HG03135 (cell line): ENCODE data around the gene MS4A18.
"Not testable (repeated sequence)": the region's sequence is repeated elsewhere in the genome, so short reads cannot be mapped to it uniquely, and the experiment has no call there.

ENCODE experiments used
- ATAC-seq: cut with Tn5 transposase; IDR thresholded peaks from one replicate; pipeline ENCODE4 v1.9.1; 2021; ENCODE audit warnings: mild to moderate bottlenecking, moderate library complexity; ENCODE audit not compliant: unreplicated experiment

The MS4A18 gene

DNA sequence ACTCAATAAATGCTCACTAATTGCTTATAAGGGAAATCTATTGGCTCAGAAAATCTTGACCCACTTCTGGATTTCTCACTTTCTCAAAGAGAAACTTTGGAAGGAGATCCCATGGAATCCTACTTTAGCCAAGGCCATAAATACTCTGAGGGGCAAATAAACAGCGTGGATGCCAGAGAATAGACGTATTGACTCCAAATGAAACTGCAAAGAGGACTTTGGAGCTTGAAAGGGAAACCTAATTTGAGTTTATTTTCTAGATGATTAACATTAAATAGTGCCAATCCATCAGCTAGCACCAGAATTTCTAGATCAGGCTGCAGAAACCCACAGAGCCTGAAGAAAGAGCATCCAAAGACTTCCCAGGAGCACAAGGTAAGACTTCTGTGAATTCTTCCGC, at the start of gene MS4A18:
Gene MS4A18 (plus strand): TSS at position 301 of the 400 bp plus-strand sequence.
- ATAC-seq = no peak

DNA sequence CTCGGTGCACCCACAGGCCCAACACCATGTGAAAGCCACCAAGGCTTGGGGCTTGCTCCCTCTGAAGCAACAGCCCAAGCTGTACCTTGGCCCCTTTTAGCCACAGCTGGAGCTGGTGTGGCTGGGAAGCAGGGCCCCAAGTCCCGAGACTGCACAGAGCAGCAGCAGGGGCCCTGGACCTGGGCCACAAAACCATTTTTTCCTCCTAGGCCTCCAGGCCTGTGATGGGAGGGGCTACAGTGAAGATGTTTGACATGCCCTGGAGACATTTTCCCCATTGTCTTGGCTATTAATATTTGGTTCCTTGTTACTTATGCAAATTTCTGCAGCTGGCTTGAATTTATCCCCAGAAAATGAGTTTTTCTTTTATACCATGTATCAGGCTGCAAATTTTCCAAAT, 46.3 kb upstream of the MS4A18 start:
- ATAC-seq = not testable (repeated sequence)

DNA sequence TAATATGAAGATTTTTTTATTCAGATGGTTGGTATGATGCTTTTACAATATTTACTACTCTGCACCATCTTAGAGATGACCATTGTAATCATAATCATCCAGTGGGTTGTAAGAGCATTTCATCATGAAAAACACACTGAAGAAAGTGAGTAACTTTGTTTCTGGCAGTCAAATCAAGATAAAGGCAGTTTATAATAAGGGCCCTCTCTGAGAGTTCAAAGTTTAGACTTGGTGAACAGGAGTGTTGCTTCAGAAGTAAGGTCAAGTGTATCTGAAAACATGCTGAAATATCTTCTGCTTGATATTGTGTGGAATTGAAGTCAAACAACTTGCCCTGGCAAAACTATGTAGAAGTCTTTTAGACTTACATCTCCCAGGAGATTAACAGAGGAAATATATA, 44.6 kb upstream of the MS4A18 start:
- ATAC-seq = no peak

DNA sequence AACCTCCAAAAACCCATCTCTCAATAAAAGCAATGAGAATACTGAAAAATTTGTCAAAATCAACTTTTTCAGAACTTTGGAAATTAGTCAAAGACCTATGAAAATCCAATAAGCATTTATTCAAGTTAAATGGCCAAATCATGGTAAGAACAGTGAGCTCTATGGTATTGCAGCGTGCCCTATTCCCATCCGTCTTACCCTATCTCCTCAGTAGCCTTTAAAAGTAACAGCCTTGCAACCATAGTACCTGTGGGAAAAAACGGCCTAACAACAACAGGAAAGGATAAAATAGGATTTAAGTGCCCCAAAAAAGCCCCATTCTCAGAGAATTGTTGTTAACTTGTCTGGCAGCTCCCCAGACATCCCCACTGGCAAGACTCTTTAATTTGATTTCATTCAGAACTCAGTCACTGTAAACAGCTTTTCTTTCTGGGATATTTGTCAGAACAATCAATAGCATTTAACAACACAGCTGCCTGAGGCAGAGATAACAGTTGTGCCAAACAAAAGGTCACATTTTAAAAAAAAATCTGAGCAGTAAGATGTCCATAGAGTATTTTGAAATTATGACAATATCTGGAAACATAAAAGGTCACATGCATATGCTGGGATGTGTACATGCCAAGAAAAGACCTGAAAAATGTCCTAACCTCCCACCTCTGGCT, 43.9 kb upstream of the MS4A18 start:
- no peak for ATAC-seq

DNA sequence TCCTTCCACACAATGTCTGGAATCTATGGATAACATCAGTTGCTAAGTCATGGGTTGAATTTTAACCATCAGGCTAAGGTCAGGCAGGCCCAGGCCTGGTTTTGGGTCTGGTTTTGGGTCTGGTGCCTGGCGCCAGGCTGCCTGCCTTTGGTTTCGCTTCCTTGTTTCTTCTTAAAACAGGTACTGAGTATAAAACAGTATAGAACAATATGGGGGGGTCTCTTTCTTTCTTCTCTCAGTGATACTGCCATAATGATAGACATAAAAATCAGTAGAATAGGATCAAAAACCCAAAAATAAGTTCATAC, 40.0 kb upstream of the MS4A18 start:
- not testable (repeated sequence) for ATAC-seq

DNA sequence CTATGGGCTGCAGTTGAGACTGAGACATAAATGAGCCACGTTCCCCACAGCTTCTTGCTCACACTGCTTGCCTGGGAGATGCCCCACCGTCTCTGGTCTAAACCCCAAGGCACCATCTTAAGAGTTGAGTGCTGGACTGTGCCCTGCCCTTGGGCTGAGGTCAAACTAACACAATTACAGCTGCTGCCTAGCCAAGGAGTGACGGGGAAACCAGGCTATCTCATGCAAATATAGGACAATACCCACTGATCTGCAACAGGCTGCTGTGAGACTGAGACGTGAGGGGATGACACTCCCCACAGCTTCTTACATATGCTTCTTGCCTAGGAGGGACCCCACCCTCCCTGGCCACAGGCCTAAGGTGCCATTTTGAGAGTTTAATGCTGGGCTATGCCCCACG, 32.9 kb upstream of the MS4A18 start:
- ATAC-seq = no peak

DNA sequence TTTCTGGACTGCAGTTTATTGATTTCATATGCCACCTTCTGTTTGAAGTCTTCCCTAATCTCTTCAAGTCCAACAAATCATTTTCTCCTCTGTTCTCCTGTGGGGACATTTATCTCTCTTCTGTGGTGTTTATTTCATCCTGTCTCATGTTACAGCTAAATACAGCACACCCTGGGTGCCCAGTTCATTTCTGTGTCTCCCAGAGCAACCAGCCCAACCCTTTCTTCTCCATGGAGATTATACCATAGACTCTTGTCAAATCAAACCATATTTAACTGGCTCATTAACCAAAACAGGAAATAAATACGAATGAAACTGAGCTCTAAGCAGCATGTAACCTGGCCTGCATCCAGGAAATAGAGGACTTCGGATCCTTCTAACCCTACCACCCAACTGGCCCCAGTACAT, 25.2 kb upstream of the MS4A18 start, which contains the start of gene MS4A8:
Gene MS4A8 (plus strand): TSS at position 329 of the 408 bp plus-strand sequence. CDS start 1,249 bp downstream, outside the sequence.
- ATAC-seq = no peak

DNA sequence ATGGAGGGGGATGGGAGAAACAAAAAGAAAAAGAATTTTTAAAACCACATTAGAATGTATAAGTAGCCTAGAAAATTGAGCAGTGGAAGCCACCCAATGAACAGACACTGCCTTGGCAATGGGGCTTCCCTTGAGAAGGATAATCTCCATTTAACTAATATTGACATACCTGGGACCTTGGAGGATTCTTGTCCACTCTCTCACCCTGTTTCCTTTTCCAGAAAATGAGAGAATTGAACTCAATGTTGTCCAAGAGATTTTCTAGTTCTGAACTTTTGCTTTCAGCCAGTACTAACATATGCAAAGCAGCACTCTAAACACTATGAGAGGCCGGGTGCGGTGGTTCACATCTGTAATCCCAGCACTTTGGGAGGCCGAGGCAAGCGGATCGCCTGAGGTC, 24.6 kb upstream of the MS4A18 start:
- no peak for ATAC-seq

DNA sequence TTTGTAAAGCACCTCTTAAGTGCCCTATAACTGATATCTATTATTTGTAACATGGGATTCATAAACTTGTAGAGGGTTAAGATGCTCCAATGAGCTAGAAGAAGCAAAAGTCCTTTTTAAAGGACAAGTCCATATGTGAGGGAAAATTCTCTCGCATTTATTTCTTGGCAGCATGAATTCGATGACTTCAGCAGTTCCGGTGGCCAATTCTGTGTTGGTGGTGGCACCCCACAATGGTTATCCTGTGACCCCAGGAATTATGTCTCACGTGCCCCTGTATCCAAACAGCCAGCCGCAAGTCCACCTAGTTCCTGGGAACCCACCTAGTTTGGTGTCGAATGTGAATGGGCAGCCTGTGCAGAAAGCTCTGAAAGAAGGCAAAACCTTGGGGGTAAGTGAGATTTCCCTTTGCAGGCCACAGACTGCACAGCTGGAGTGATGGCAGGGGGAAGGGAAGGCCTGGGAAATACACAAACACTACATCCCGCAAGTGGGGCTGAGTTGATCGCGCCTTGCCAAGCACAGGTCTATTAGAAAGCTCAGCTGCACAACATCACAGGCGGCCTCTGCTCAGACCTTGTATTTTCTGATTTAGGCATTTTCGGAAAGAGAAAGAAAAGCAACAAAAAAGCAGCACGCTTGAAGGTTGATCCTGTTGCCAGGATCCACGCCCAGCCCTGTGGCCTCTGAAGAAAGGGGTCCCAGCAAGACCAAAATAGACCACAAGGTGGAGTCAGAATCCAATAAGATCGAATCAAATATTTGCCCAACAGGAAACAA, 23.6 kb upstream of the MS4A18 start:
- no peak for ATAC-seq

DNA sequence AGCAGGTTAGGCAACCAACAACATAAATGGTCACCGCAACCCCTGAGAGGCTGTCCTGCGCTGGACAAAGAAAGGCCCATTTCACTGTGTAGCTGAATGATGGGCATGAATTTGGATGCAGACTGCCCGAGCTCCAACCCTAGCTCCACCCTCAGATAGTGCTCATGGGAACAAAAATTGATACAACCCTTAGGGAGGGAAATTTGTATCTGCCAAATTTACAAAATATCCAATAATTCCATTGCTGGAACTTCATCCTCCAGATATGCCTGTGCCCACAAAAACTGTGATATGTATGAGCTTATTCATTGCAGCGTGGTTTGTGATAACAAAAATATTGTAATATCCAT, 23.1 kb upstream of the MS4A18 start:
- ATAC-seq = no peak

DNA sequence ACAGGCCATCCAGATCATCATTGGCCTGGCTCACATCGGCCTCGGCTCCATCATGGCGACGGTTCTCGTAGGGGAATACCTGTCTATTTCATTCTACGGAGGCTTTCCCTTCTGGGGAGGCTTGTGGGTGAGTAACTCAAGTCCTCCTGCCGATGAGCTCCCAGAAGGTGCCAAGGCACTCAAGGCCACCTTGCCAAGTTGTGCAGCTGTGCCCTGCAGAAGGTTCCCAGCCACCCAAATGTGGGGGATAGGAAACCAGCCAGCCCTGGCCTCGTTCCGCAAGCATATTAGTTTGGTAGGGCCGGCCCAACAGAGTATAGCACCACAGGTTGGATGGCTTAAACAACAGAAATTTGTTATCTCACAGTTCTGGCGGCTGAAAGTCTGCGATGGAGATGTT, 21.1 kb upstream of the MS4A18 start:
- ATAC-seq = no peak

DNA sequence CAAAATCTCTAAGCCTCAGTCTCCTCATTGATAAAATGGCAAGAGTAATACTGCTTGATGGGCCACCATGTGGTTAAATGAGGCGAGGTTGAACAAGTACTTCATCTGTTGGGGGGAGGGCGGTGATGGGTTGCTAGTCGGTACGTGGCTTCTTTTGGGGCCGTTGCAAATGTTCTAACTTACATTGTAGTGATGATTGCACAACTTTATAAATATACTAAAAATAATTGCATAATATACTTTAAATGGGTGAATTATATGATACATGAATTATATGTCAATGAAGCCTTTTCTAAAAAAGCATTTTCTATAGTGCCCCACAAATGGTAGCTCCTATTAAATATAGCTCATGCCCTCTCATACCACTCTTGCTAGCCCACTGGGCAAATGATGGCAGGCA, 18.6 kb upstream of the MS4A18 start:
- ATAC-seq = no peak

DNA sequence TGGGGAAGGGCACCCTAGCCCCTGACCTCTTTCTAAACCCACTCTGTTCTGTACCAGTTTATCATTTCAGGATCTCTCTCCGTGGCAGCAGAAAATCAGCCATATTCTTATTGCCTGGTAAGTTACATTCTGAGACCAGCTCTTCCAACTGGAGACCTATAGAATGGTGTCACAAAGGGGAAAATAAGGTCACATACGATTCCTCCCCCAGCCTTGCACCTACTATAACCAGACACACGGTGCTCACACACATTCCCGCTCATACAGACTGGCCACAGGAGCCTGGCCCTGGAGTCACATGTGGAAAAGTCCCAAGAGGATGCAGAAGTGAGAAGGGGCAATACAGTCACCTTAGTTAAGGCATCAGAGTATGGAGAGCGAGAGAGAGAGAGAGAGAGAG, 17.6 kb upstream of the MS4A18 start:
- ATAC-seq = no peak

DNA sequence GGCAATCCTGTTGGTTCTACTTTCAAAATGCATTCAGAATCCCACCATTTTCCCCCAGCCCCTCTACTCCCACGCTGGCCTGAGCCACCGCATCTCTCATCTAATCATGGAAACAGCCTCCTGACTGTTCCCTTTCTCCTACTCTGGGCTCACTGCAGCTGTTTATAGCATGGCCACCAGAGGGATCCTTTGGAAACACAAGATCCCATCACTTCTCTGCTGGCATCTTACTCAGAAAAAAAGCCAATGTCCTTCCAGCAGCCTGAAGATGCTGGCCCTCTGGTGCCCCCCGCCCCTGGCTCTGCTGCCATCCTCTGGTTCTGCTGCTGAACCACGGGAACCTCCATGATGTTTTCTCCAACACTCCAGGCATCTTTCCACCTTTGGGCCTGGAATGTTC, 14.0 kb upstream of the MS4A18 start:
- no peak for ATAC-seq

DNA sequence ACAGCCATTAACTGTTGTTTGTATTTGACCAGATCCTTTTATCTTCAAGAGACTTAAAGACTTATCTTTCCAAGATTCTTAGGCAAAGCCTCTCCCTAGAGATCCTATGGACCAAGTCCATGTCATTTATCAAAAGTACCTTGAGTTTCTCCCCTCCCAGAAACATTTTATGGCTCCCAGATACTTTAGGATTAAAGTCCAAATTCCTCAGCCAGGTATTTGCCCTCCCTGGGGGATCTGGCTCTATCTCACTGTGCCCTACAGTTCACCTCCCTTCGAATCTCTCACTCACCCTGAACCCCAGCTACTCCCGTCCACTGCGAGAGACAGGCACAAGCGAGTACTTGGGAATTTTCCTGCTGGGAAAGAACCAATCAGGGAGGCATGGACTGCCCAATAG, 13.2 kb upstream of the MS4A18 start:
- no peak for ATAC-seq

DNA sequence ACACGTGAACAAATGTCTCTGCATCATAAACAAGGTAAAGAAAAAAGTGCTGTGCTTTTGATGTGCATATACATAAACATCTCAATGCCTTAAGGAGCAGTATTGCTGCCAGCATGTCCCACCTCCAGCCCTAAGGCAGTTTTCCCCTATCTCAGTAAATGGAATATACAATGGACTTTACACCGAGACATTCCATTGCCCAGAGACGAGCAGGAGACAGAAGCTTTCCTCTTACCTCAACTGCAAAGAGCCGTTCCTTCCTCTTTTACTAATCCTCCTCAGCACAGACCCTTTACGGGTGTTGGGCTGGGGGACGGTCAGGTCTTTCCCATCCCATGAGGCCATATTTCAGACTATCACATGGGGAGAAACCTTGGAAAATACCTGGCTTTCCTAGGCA, 11.1 kb upstream of the MS4A18 start:
- not testable (repeated sequence) for ATAC-seq

DNA sequence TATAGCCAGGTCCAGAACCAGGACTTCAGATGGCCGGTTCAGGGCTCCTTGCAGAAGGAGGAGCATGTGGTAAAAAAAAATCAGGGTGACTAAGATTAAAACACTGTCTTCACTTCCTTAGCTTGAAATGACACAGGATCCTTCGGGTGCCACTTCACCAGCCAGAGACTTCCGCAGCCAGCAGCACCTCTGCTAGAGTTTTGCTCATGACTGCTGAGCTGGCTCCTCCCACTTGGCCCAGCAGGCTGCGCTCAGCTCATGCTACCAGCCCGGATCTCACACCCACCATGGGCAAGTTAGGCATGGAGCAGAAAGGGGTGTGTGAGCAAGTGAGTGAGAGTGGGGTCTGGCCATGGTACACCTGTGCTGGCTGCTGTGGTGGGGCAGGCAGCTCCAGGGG, 6.6 kb upstream of the MS4A18 start:
- no peak for ATAC-seq

DNA sequence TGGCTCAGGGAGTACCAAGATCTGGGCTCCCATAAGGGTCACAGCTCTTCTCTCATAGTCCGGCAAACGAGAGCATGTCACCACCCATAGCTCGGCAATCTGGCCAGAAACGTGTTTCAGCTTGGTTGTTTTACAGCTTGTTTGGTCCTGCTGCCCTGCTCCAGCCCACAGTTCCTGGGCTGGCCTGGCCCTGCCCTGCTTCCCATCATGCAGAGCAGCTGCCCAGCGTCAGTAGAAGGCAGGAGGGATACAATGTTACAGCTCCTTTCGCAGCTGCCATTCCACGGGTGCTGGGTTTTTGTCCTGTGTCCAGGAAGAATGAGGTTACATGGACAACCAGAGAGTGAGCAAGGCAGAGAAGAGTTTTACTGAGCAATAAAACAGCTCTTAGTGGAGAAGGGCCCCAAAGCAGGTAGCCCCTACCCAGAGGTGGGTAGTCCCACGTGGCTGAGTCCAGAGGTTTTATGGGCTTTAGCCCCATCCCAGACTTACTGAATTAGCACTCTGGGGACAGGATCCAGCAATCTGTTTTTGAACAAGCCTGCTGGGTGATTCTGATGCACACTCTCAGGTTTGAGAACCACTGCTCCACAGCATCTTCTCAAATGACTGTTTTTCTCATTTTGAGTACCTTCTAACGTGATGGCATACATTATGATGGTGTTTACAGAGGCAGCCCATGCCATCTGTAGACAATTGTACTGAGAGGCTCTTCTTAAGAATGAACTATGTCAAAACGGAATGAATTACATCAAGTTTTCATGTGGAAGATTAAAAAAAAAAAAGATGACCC, 5.8 kb upstream of the MS4A18 start:
- no peak for ATAC-seq

DNA sequence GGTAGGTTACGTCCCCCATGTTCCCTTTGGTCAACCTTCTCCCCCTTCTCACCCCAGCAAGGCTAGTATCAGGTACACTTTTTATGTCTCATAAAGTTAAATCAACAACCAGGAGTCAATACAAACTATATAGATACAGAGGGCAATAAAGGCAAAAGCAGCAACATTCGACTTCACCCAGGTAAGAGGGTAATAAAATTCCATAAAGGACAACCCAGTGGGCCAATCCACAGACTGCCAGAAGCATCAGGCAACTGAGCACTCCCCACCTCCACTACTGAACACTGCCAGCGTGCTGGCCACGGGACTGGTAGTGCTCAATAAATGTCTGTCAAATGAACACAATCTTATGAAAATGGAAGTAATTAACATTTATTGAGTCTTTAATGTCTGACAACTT, 5.1 kb upstream of the MS4A18 start:
- no peak for ATAC-seq

DNA sequence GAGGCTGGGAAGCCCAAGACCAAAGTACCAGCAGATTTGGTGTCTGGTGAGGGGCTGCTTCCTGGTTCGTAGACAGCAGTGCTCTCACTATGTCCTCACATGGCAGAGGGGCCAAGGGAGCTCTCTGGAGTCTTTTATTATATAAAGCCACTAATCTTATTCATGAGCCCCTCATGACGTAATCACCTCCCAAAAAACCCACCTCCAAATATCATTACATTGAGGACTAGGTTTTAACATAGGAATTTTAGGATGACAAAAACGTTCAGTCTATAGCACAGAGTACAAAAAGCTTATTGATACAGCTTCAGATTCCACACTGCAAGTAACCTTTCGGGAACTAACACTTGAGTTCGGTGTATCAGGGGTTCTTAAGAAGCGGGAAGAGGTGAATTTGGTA, 4.1 kb upstream of the MS4A18 start:
- ATAC-seq = no peak

DNA sequence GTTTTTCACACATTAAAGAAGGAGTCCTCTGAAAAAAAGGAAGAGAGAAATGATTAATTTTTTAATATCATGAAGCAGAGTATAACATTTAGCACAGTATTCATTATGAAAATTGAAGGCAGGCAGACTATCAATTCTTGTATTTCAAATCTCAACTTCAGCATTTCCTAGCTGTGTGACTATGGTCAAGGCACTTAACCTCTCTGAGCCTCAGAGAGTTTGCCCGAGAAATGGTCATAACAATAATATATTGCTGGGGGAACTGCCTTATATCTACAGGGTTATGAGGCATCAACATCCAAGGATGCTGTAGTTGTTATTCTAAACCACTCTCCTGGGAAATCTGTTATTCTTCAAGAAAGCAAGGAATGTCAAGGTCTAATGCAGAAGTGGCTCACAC, 1.1 kb downstream of the MS4A18 start:
- ATAC-seq = no peak

DNA sequence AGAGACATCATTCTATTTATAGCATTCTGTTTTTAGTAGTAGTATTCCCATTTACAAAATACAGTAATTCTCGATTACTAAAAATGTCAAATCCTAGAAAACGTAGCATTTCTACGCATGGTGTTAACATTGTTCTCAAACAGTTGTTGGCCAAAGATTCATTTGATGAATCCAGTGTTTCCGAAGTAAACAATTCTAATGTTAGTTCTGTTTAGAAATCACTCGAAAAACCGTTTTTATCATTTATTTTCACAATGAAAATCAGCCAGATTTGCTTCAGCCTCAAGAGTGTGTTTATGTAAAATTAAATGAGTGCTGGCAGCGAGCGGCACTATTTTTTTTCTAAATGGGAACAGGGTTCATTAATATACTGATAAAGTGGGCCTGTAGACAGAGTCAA, 7.1 kb downstream of the MS4A18 start:
- no peak for ATAC-seq
